ENCODE results near the gene KRT39.

DNA sequence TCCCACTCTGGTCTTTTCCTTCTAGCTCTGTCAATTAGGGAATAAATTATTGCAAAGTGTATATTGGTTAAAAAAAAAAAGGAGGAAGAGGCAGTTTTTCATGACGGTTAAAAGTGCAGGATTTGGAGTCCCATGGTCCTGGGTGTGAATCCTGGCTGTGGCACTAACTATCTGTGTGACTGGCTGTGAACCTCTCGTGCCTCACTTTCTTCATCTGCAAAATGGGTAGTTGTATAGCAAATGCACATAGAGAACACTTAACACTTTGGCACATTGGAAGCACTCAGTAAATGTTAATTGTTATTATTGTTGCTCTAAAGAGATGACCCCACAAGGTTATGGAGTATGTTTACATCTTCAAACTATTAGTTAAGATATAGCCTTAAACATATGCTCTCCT is 18.8 kb downstream of the KRT39 start:
- TF ChIP-seq, protein P1, sequence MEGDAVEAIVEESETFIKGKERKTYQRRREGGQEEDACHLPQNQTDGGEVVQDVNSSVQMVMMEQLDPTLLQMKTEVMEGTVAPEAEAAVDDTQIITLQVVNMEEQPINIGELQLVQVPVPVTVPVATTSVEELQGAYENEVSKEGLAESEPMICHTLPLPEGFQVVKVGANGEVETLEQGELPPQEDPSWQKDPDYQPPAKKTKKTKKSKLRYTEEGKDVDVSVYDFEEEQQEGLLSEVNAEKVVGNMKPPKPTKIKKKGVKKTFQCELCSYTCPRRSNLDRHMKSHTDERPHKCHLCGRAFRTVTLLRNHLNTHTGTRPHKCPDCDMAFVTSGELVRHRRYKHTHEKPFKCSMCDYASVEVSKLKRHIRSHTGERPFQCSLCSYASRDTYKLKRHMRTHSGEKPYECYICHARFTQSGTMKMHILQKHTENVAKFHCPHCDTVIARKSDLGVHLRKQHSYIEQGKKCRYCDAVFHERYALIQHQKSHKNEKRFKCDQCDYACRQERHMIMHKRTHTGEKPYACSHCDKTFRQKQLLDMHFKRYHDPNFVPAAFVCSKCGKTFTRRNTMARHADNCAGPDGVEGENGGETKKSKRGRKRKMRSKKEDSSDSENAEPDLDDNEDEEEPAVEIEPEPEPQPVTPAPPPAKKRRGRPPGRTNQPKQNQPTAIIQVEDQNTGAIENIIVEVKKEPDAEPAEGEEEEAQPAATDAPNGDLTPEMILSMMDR (IDR thresholded peaks at IDR 0.05): no peak
- TF ChIP-seq POLR2A (IDR thresholded peaks at IDR 0.05) (no peak), EP300 (IDR thresholded peaks at IDR 0.05) (no peak)
